Placental pericyte (primary cell): ENCODE results near the gene MMP1. TPM values are rescaled to one million over a fixed set of nuclear protein-coding genes. Genes with fewer than 3 reads are reported as not detected.

Source experiments
- total RNA-seq: library from RNA; depleted of rRNA; stranded (reverse); fragments of >200 nt; gene quantifications from 2 replicates; pipeline ENCODE4 v1.2.3, GENCODE V29; 2012

MMP1 gene
- 19.7 and 1,229 TPM in 2 replicates for total RNA-seq

DNA sequence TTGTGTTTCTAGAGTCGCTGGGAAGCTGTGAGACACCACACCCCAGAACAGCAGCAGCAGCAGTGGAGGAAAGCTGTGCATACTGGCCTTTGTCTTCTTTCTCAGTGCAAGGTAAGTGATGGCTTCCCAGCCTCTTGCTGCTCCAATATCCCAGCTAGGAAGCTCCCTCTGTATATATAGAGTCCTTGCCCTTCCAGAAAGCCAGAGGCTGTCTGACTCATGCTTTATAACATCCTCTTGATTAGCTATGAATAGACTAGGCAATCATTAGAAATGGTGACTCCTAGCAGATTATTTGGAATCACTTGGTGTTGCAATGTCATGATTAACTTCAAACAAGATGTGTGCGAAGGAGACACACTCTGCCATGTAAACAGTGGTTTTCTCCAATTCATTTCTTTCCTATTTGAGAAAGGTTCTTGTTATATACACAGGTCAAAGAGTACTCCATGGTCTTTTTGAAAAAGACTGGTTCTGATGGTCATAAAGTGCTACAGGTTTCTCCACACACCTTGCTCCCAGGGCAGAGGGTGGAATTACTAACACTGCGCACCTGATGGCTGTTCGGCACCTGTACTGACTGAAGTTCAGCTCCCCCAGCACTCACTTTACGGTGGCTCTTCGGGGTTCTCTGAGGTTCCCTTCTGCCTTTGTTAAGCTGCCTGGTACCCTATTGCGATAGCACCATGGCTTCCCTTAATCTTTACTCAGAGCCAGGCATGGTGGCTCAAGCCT lies at the start of gene MMP1:
Gene MMP1, minus strand, starts transcription at position 149 of the 735 bp plus-strand sequence. Its CDS starts 68 bp downstream, at position 81.

DNA sequence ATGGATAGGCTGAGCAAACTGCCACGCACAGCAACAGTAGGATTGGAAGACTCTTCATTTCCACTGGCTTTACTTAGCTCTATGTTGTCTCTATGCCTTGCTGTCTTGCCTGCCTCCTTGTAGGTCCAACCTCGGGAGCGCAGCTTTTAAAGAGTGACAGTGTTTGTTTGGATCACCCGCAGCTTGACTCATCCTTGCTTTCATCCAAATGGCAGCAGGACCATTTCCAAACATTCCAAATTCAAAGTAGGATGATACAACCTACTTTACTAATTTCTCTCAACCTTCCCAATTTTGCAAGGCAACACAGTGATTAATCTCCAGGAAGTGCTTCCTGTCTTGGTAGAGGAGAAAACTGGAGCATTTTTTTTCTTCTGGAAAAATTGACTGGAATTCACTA lies 45.5 kb upstream of the MMP1 start, which contains the start of gene MMP3:
Gene MMP3, minus strand, starts transcription at position 121 of the 400 bp plus-strand sequence. Its CDS starts 63 bp downstream, at position 58.

DNA sequence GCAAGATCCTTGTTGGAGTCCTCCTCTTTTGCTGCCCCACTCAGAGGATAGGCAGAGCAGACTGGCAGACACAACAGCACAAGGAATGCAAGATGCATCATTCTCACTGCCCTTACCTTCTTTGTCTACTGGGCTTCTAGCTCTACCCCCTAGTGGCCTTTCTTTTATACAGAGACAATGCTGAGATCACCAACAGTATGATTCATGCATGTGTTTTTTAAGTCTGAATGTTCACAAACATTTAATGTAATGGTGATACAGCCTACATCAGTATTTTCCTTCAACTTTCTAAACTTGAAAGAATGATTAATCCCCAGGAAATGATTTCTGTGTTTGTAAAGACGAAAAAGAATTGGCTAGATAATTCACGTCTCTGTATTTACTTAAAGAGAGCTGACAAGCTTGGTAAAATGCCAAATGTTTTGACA lies 17.5 kb downstream of the MMP1 start, which contains the start of gene MMP10:
Gene MMP10, minus strand, starts transcription at position 138 of the 428 bp plus-strand sequence. Its CDS starts 37 bp downstream, at position 101.

Other genes with a start within 250 kb of the MMP1 start
- not detected in 2 replicates for gene MMP20, start 172.8 kb downstream of the MMP1 start, total RNA-seq
- gene MMP27, start 92.4 kb downstream of the MMP1 start, total RNA-seq = not detected in 2 replicates
- 0.14 TPM in 1 of 2 replicates, not detected in the other for gene MMP8, start 73.2 kb downstream of the MMP1 start, total RNA-seq
- 0.22 and 22.3 TPM in 2 replicates for gene MMP10, start 17.5 kb downstream of the MMP1 start, total RNA-seq
- gene MMP3, start 45.4 kb upstream of the MMP1 start, total RNA-seq = 56.5 and 1,280 TPM in 2 replicates
- 0.22 and 5.6 TPM in 2 replicates for gene MMP12, start 76.8 kb upstream of the MMP1 start, total RNA-seq
- 0.14 TPM in 1 of 2 replicates, not detected in the other for gene MMP13, start 157.6 kb upstream of the MMP1 start, total RNA-seq